DND-41 (cell line): ENCODE measurements around the gene CDHR2.

Experiments
- ATAC-seq: fragments of 200-7000 bp; cut with Tn5 transposase; 3 replicates; pipeline ENCODE4 v1.9.1; 2021; ENCODE audit warnings: low read depth; ENCODE audit not compliant: insufficient read depth
- DNase-seq: peaks from one replicate; pipeline ENCODE4 v3.0.0-alpha.2; 2020
- H2AFZ ChIP-seq: 2 replicates; pipeline ENCODE4 v1.6.0; 2012; ENCODE audit warnings: low read depth, low read length
- H3K27ac ChIP-seq: 2 replicates; pipeline ENCODE4 v1.5.1; 2012; ENCODE audit warnings: low read length, inconsistent platforms
- H3K27me3 ChIP-seq: fragments of 200-600 bp; sonication (generic); 2 replicates; pipeline ENCODE4 v1.6.0; 2012; ENCODE audit warnings: low read length, mild to moderate bottlenecking, inconsistent platforms; ENCODE audit not compliant: insufficient read depth, poor library complexity
- H3K36me3 ChIP-seq: 2 replicates; pipeline ENCODE4 v1.5.1; 2012; ENCODE audit warnings: low read length, inconsistent platforms; ENCODE audit not compliant: insufficient read depth
- H3K4me1 ChIP-seq: 2 replicates; pipeline ENCODE4 v1.5.1; 2012; ENCODE audit warnings: mild to moderate bottlenecking, low read length; ENCODE audit not compliant: insufficient read depth
- H3K4me2 ChIP-seq: 2 replicates; pipeline ENCODE4 v1.6.0; 2012; ENCODE audit warnings: mild to moderate bottlenecking, moderate library complexity, low read length, inconsistent platforms; ENCODE audit not compliant: insufficient read depth
- H3K4me3 ChIP-seq, 2 experiments: fragments of 200-600 bp in 1 of 2; shearing (Covaris generic) in 1 of 2; 2 replicates each; pipeline ENCODE4 v1.5.1; 2012 to 2016; ENCODE audit warnings: inconsistent platforms in 2 of 2, low read length in 2 of 2, mild to moderate bottlenecking in 2 of 2, low read depth in 1 of 2, moderate library complexity in 1 of 2
- H3K79me2 ChIP-seq: 2 replicates; pipeline ENCODE4 v1.6.0; 2012; ENCODE audit warnings: low read length, inconsistent platforms; ENCODE audit not compliant: insufficient read depth
- H3K9ac ChIP-seq: 2 replicates; pipeline ENCODE4 v1.6.0; 2012; ENCODE audit warnings: low read depth, mild to moderate bottlenecking, inconsistent platforms, low read length, moderate library complexity
- H3K9me3 ChIP-seq: 2 replicates; pipeline ENCODE4 v1.5.1; 2012; ENCODE audit warnings: low read length, moderate library complexity, mild to moderate bottlenecking, inconsistent platforms; ENCODE audit not compliant: insufficient read depth, severe bottlenecking
- H4K20me1 ChIP-seq: 2 replicates; pipeline ENCODE4 v1.6.0; 2012; ENCODE audit warnings: low read length; ENCODE audit not compliant: insufficient read depth
- CTCF ChIP-seq: IDR thresholded peaks from 2 replicates; pipeline ENCODE4 v1.5.1; 2012; ENCODE audit warnings: borderline replicate concordance, low read length, moderate library complexity, mild to moderate bottlenecking; ENCODE audit not compliant: poor library complexity, severe bottlenecking; ENCODE audit errors: extremely low read depth
- EZH2 ChIP-seq: IDR thresholded peaks from 3 replicates; pipeline ENCODE4 v1.6.1; 2012; ENCODE audit warnings: borderline replicate concordance, low read depth, mild to moderate bottlenecking, moderate library complexity, low read length, inconsistent platforms; ENCODE audit not compliant: severe bottlenecking

CDHR2 gene

DNA sequence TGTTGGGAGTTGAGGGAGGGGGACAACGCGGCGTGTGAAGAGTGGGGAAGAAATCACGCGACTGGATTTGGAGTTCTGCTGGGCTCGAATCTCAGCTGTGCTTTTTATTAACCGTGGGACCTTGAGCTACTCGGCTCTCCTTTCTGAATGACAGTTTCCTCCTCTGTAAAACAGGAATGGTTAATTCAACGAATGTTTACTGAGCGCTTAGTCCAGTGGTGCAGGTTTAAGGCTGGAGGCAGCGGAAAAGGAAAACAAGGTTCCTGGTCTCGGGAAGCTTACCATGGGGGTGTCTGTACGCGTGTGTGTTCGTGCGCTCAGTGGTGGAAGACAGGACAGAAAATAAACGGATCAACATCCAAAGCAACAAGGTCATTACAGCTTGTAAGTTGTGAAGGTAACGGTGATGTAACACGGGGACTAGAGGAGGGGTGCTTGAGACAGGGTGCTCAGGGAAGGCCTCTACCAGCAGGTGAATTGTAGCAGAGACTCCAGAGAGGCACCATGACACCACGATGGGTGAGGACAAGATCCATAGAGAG is 81.6 kb downstream of the CDHR2 start:
- H3K9me3 ChIP-seq = no peaks in the 10 kb centered on the region
- H3K27me3 ChIP-seq = peaks cover 16% of the 10 kb centered on the region
- H3K4me1 ChIP-seq = no peaks in the 10 kb centered on the region
- H3K4me3 ChIP-seq = no peak overlapping the region
- H2AFZ ChIP-seq = no peak overlapping the region
- H3K79me2 ChIP-seq = no peaks in the 10 kb centered on the region
- DNase-seq (no peak), ATAC-seq (no peak)
- no peak overlapping the region for H3K4me2 ChIP-seq
- no peak overlapping the region for H3K27ac ChIP-seq
- no peaks in the 10 kb centered on the region for H3K36me3 ChIP-seq
- TF ChIP-seq EZH2 (no peak), CTCF (no peak)
- no peaks in the 10 kb centered on the region for H4K20me1 ChIP-seq
- H3K9ac ChIP-seq = no peak overlapping the region

GRCh38 chr5:176631383-176632200 is 82.5 kb downstream of the CDHR2 start:
- ATAC-seq (no peak), DNase-seq (no peak)
- H2AFZ ChIP-seq = no peak overlapping the region
- H3K9me3 ChIP-seq = no peaks in the 10 kb centered on the region
- TF ChIP-seq EZH2 (no peak), CTCF (no peak)
- no peaks in the 10 kb centered on the region for H4K20me1 ChIP-seq
- peaks cover 16% of the 10 kb centered on the region for H3K27me3 ChIP-seq
- no peaks in the 10 kb centered on the region for H3K36me3 ChIP-seq
- H3K9ac ChIP-seq = no peak overlapping the region
- H3K4me1 ChIP-seq = no peaks in the 10 kb centered on the region
- H3K4me2 ChIP-seq = no peak overlapping the region
- no peak overlapping the region for H3K4me3 ChIP-seq
- no peaks in the 10 kb centered on the region for H3K79me2 ChIP-seq
- no peak overlapping the region for H3K27ac ChIP-seq

DNA sequence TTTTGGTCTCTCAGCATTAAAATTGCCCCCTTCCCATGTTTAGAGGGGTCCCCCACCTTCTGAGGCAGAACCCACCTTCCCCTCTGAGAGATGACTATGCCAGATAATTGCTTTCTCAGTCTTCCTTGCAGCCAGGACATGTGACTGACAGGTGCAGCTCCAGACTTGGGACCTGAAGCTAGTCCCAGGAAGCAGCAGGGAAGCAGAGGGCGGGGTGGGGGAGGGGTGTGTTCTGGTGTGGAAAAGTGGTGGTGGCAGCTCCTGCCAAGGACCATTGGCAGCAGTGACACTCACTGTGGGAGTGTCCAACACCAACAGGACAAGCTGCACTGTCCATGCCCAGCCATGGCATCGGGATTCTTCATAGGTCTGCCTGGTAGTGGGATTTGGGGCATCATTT is 83.6 kb downstream of the CDHR2 start:
- H2AFZ ChIP-seq = no peak overlapping the region
- no peak for ATAC-seq
- no peaks in the 10 kb centered on the region for H4K20me1 ChIP-seq
- no peak overlapping the region for H3K4me3 ChIP-seq
- H3K9me3 ChIP-seq = no peaks in the 10 kb centered on the region
- peaks cover 16% of the 10 kb centered on the region for H3K27me3 ChIP-seq
- no peak overlapping the region for H3K9ac ChIP-seq
- H3K36me3 ChIP-seq = no peaks in the 10 kb centered on the region
- H3K4me1 ChIP-seq = no peaks in the 10 kb centered on the region
- no peak overlapping the region for H3K4me2 ChIP-seq
- no peak for DNase-seq
- no peaks in the 10 kb centered on the region for H3K79me2 ChIP-seq
- TF ChIP-seq CTCF = no peak
- no peak for TF ChIP-seq EZH2
- no peak overlapping the region for H3K27ac ChIP-seq
